Keratinocyte (primary cell): ENCODE data around the gene DLEC1. TPM values are rescaled to one million over a fixed set of nuclear protein-coding genes. Genes with fewer than 3 reads are reported as not detected.

ENCODE experiments used
- DNase-seq: peaks from one replicate; pipeline ENCODE4 v3.0.0-alpha.2; 2011; ENCODE audit warnings: low read depth, missing footprints, low spot score
- FAIRE-seq: peaks from 2 replicates; lab custom pipeline; 2011; peaks lifted over from hg19 to GRCh38; lab: Jason Lieb, UNC
- H2AFZ ChIP-seq: 2 replicates; pipeline ENCODE4 v1.6.0; 2012; ENCODE audit warnings: low read length, control low read depth, inconsistent platforms; ENCODE audit not compliant: control insufficient read depth
- H3K27ac ChIP-seq: 2 replicates; pipeline ENCODE4 v1.5.1; 2011; ENCODE audit warnings: low read length; ENCODE audit not compliant: control insufficient read depth, insufficient read depth
- H3K27me3 ChIP-seq: 3 replicates; pipeline ENCODE4 v1.6.0; 2011; ENCODE audit warnings: low read length; ENCODE audit not compliant: control insufficient read depth, insufficient read depth; ENCODE audit errors: extremely low read depth
- H3K36me3 ChIP-seq, 2 experiments: 2 replicates in 1 of 2; 3 replicates in 1 of 2; pipeline ENCODE4 v1.5.1; 2011; ENCODE audit warnings: low read length in 2 of 2, mild to moderate bottlenecking in 1 of 2; ENCODE audit not compliant: control insufficient read depth in 2 of 2, insufficient read depth in 2 of 2; ENCODE audit errors: extremely low read depth in 1 of 2
- H3K4me1 ChIP-seq: 3 replicates; pipeline ENCODE4 v1.5.1; 2011; ENCODE audit warnings: low read length; ENCODE audit not compliant: control insufficient read depth, insufficient read depth; ENCODE audit errors: extremely low read depth
- H3K4me2 ChIP-seq: 3 replicates; pipeline ENCODE4 v1.6.0; 2011; ENCODE audit warnings: low read depth, low read length; ENCODE audit not compliant: control insufficient read depth, insufficient read depth; ENCODE audit errors: extremely low read depth
- H3K4me3 ChIP-seq, 3 experiments: fragments of 200-600 bp in 1 of 3; sonication (generic) in 1 of 3; 2 replicates in 2 of 3; 3 replicates in 1 of 3; pipeline ENCODE4 v1.5.1; 2011 to 2016; ENCODE audit warnings: low read length in 3 of 3, mild to moderate bottlenecking in 3 of 3, control low read depth in 2 of 3, inconsistent platforms in 1 of 3, low read depth in 1 of 3, mixed read lengths in 1 of 3, mixed run types in 1 of 3, moderate library complexity in 1 of 3; ENCODE audit not compliant: control insufficient read depth in 2 of 3, insufficient read depth in 2 of 3; ENCODE audit errors: extremely low read depth in 1 of 3
- H3K79me2 ChIP-seq: 2 replicates; pipeline ENCODE4 v1.6.0; 2012; ENCODE audit warnings: low read length; ENCODE audit not compliant: control insufficient read depth, insufficient read depth
- H3K9ac ChIP-seq: 3 replicates; pipeline ENCODE4 v1.6.0; 2011; ENCODE audit warnings: low read length; ENCODE audit not compliant: control insufficient read depth, insufficient read depth; ENCODE audit errors: extremely low read depth
- H3K9me1 ChIP-seq: 3 replicates; pipeline ENCODE4 v1.6.0; 2011; ENCODE audit warnings: low read length; ENCODE audit not compliant: control insufficient read depth, insufficient read depth; ENCODE audit errors: extremely low read depth
- H3K9me3 ChIP-seq: 2 replicates; pipeline ENCODE4 v1.5.1; 2012; ENCODE audit warnings: low read depth, low read length; ENCODE audit not compliant: control insufficient read depth
- H4K20me1 ChIP-seq: 3 replicates; pipeline ENCODE4 v1.6.0; 2011; ENCODE audit warnings: low read length; ENCODE audit not compliant: control insufficient read depth, insufficient read depth; ENCODE audit errors: extremely low read depth
- CTCF ChIP-seq, 3 experiments: IDR thresholded peaks in 1 of 3; conservative IDR thresholded peaks in 1 of 3; optimal IDR thresholded peaks in 1 of 3; 2 replicates in 2 of 3; 3 replicates in 1 of 3; pipeline versions ENCODE3 to v1.5.1; 2011; ENCODE audit warnings: low read length in 3 of 3, mild to moderate bottlenecking in 3 of 3, moderate library complexity in 2 of 3, control low read depth in 1 of 3, inconsistent platforms in 1 of 3; ENCODE audit not compliant: insufficient read depth in 2 of 3; ENCODE audit errors: extremely low read depth in 1 of 3
- EZH2 ChIP-seq: IDR thresholded peaks from one replicate; pipeline ENCODE4 v1.6.1; 2012; ENCODE audit warnings: inconsistent platforms, mild to moderate bottlenecking, low read length, moderate library complexity
- dilution Hi-C: fragments of 300-500 bp; cut with MboI; formaldehyde crosslinking; loops from one replicate; pipeline ENCODE4 v1.7.0; 2020; ENCODE audit warnings: low sequenced_read_pairs; ENCODE audit not compliant: extremely low pct_ligation_motif_present
- polyA plus RNA-seq, 5 experiments: library from polyadenylated mRNA; depleted of rRNA in 3 of 5; stranded (reverse) in 3 of 5; stranded (forward) in 1 of 5; unstranded in 1 of 5; fragments of >200 nt; gene quantifications; 1 replicate in 1 of 5; 2 replicates in 3 of 5; 3 replicates in 1 of 5; pipeline versions ENCODE4 v1.2.1 to v1.2.3, GENCODE V29; 2011 to 2012; ENCODE audit warnings: missing spikeins in 2 of 5, low read depth in 1 of 5, low replicate concordance in 1 of 5

DLEC1 gene
- polyA plus RNA-seq, 1 donor (not counting 4 experiments of a cell fraction or from before 2014, with no cell fraction given), result not detected

DNA sequence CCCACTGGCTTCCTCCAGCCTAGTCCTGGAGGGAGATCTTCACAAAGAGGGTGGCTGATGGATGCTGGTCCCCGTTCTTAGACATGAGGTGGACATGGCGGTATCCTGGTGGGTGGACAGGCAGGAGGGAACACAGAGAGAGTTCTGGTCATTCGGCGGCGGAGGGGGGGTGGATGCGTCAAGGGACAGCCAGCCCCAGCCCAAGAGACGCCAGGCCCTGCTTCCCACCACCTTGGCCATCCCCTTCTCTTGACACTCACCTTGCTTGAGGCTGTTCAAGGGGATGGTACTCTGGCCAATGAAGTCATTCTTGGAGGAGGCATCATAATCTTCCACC, 31.3 kb upstream of the DLEC1 start:
- H3K79me2 ChIP-seq, result no peaks in the 10 kb centered on the region
- peaks cover 8% of the 10 kb centered on the region for H3K4me1 ChIP-seq
- FAIRE-seq, result no peak
- no peaks in the 10 kb centered on the region for H3K9me3 ChIP-seq
- H3K27ac ChIP-seq, result no peak overlapping the region
- H3K9me1 ChIP-seq, result no peaks in the 10 kb centered on the region
- no peak overlapping the region for H3K4me3 ChIP-seq
- no peak for DNase-seq
- TF ChIP-seq EZH2 (no peak), CTCF (optimal IDR thresholded peaks at IDR 0.05 in 1 of 3, IDR thresholded peaks at IDR 0.05 in 1 of 3, conservative IDR thresholded peaks at IDR 0.05 in 1 of 3; ENCODE audit: extremely low read depth in 1 of 3, insufficient read depth in 2 of 3, low read length in 3 of 3) (no peak)
- H2AFZ ChIP-seq, result no peak overlapping the region
- dilution Hi-C loops, result no loop called here
- peaks cover 0 to 24% of the 10 kb centered on the region in 2 experiments for H3K36me3 ChIP-seq
- no peaks in the 10 kb centered on the region for H3K27me3 ChIP-seq
- H4K20me1 ChIP-seq, result no peaks in the 10 kb centered on the region
- H3K9ac ChIP-seq, result no peak overlapping the region
- no peak overlapping the region for H3K4me2 ChIP-seq

DNA sequence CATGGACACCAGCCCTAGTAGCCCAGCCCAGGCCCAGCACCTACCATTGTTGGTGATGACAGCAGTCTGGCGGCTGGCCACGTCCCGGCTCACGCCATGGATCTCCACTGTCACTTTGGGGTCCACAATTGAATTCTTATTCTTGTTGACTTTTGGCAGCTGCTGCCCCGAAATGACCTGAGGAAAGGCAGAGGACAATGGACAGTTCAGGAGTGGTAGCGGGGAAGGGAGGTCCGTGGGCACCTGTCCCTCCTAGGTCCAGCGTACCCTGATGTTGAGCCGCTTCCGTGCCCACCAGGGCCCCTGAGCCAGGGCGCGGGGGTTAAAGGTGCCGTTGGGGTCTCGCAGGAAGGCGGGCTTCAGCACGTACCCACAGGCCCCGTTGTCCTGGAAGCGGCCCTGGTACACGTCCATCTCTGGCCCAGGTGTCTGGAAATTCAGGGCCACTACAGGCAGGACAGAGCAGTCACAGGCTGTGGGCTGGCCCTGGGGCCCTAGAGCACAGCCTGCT, 30.8 kb upstream of the DLEC1 start:
- Histone ChIP-seq H3K4me2 (no peak overlapping the region), H3K4me3 (no peak overlapping the region), H4K20me1 (no peaks in the 10 kb centered on the region), H3K36me3 (peaks cover 0 to 24% of the 10 kb centered on the region in 2 experiments), H3K27ac (no peak overlapping the region), H3K27me3 (no peaks in the 10 kb centered on the region), H3K9ac (no peak overlapping the region), H3K9me3 (no peaks in the 10 kb centered on the region), H3K79me2 (no peaks in the 10 kb centered on the region), H3K4me1 (peaks cover 8% of the 10 kb centered on the region), H3K9me1 (no peaks in the 10 kb centered on the region), H2AFZ (no peak overlapping the region)
- no peak for DNase-seq
- dilution Hi-C loops, result no loop called here
- no peak for FAIRE-seq
- TF ChIP-seq EZH2 (no peak), CTCF (optimal IDR thresholded peaks at IDR 0.05 in 1 of 3, IDR thresholded peaks at IDR 0.05 in 1 of 3, conservative IDR thresholded peaks at IDR 0.05 in 1 of 3; ENCODE audit: extremely low read depth in 1 of 3, insufficient read depth in 2 of 3, low read length in 3 of 3) (no peak)
